Endothelial cell of umbilical vein (primary cell): Measurements from ENCODE around the gene SMPX. TPM values are rescaled to one million over a fixed set of nuclear protein-coding genes. Genes with fewer than 3 reads are reported as not detected.

Source experiments
- BruUV-seq: library from RNA; stranded (reverse); fragments of 400-500 nt; replicated peaks from 2 replicates; lab custom pipeline; 2021; lab: Mats Ljungman, UMichigan
- CTCF ChIA-PET: fragments of 300-600, 350-600 bp; sonication (Branson Sonifier 250); formaldehyde crosslinking; loops from one replicate; lab custom pipeline; 2021; ENCODE audit warnings: antibody characterized with exemption, inconsistent platforms; lab: Charles Lee
- POLR2A ChIA-PET: fragments of 300-600, 350-600 bp; sonication (Branson Sonifier 250); formaldehyde crosslinking; loops from one replicate; lab custom pipeline; 2021; ENCODE audit warnings: antibody characterized with exemption, inconsistent platforms; lab: Charles Lee
- DNase-seq: peaks from one replicate; pipeline ENCODE4 v3.0.0-alpha.2; 2011; ENCODE audit warnings: low read depth, low spot score
- FAIRE-seq: peaks from 2 replicates; lab custom pipeline; 2011; peaks lifted over from hg19 to GRCh38; lab: Jason Lieb, UNC
- H2AFZ ChIP-seq: 2 replicates; pipeline ENCODE4 v1.6.0; 2012; ENCODE audit warnings: low read depth, low read length, control low read depth, inconsistent platforms
- H3K27ac ChIP-seq: 2 replicates; pipeline ENCODE4 v1.5.1; 2011; ENCODE audit warnings: low read depth, mild to moderate bottlenecking, control low read depth, low read length, moderate library complexity; ENCODE audit not compliant: insufficient read depth
- H3K27me3 ChIP-seq, 2 experiments: 2 replicates each; pipeline versions ENCODE4 v1.6.0 to v1.6.1; 2011; ENCODE audit warnings: low read length in 2 of 2, mixed read lengths in 1 of 2; ENCODE audit not compliant: control insufficient read depth in 2 of 2, insufficient read depth in 2 of 2
- H3K36me3 ChIP-seq, 2 experiments: 2 replicates in 1 of 2; 3 replicates in 1 of 2; pipeline ENCODE4 v1.5.1; 2011; ENCODE audit warnings: low read length in 2 of 2, mild to moderate bottlenecking in 1 of 2, moderate library complexity in 1 of 2; ENCODE audit not compliant: control insufficient read depth in 2 of 2, insufficient read depth in 2 of 2; ENCODE audit errors: extremely low read depth in 1 of 2
- H3K4me1 ChIP-seq: 3 replicates; pipeline ENCODE4 v1.5.1; 2011; ENCODE audit warnings: mild to moderate bottlenecking, low read length; ENCODE audit not compliant: control insufficient read depth, insufficient read depth; ENCODE audit errors: extremely low read depth
- H3K4me2 ChIP-seq: 2 replicates; pipeline ENCODE4 v1.6.1; 2011; ENCODE audit warnings: low read length, control low read depth, mixed read lengths; ENCODE audit not compliant: insufficient read depth
- H3K4me3 ChIP-seq, 3 experiments: fragments of 200-600 bp in 1 of 3; sonication (generic), shearing (Covaris generic) in 1 of 3; replicated peaks in 1 of 3; 2 replicates each; pipeline ENCODE4 v1.5.1; 2011 to 2016; ENCODE audit warnings: control low read depth in 3 of 3, low read length in 3 of 3, mild to moderate bottlenecking in 2 of 3, inconsistent platforms in 1 of 3, low read depth in 1 of 3, moderate library complexity in 1 of 3; ENCODE audit not compliant: insufficient read depth in 1 of 3
- H3K79me2 ChIP-seq: 2 replicates; pipeline ENCODE4 v1.6.0; 2012; ENCODE audit warnings: low read length, inconsistent platforms; ENCODE audit not compliant: control insufficient read depth, insufficient read depth
- H3K9ac ChIP-seq: replicated peaks from 2 replicates; pipeline ENCODE3; 2011; ENCODE audit warnings: low read length, control low read depth; ENCODE audit not compliant: insufficient read depth; ENCODE audit errors: extremely low read depth
- H3K9me1 ChIP-seq: replicated peaks from 3 replicates; pipeline ENCODE4 v1.6.0; 2011; ENCODE audit warnings: mild to moderate bottlenecking, low read length; ENCODE audit not compliant: control insufficient read depth, insufficient read depth; ENCODE audit errors: extremely low read depth
- H3K9me3 ChIP-seq: replicated peaks from 2 replicates; pipeline ENCODE4 v1.5.1; 2012; ENCODE audit warnings: low read length, inconsistent platforms; ENCODE audit not compliant: control insufficient read depth, insufficient read depth
- H4K20me1 ChIP-seq: replicated peaks from 2 replicates; pipeline ENCODE3; 2011; ENCODE audit warnings: mild to moderate bottlenecking, low read length; ENCODE audit not compliant: control insufficient read depth, insufficient read depth; ENCODE audit errors: extremely low read depth
- EZH2 ChIP-seq: IDR thresholded peaks from 2 replicates; pipeline ENCODE4 v1.6.1; 2012; ENCODE audit warnings: borderline replicate concordance, low read depth, mild to moderate bottlenecking, moderate library complexity, low read length, inconsistent platforms; ENCODE audit not compliant: severe bottlenecking
- FOS ChIP-seq: IDR thresholded peaks from 2 replicates; pipeline ENCODE4 v1.6.1; 2011; ENCODE audit warnings: mild to moderate bottlenecking, low read length, moderate library complexity, borderline replicate concordance; ENCODE audit not compliant: insufficient read depth
- GATA2 ChIP-seq: IDR thresholded peaks from 2 replicates; pipeline ENCODE4 v1.7.0; 2011; ENCODE audit warnings: low read depth, mild to moderate bottlenecking, moderate library complexity, mixed read lengths, low read length; ENCODE audit not compliant: insufficient read length, insufficient read depth
- JUN ChIP-seq: IDR thresholded peaks from 2 replicates; pipeline ENCODE4 v1.6.1; 2011; ENCODE audit warnings: borderline replicate concordance, low read depth; ENCODE audit not compliant: insufficient read length, insufficient read depth
- MYC ChIP-seq: IDR thresholded peaks from one replicate; pipeline ENCODE4 v1.6.1; 2011; ENCODE audit warnings: mild to moderate bottlenecking, low read depth, low read length
- POLR2A ChIP-seq: IDR thresholded peaks from 2 replicates; pipeline ENCODE4 v1.6.1; 2012; ENCODE audit warnings: low read depth, mild to moderate bottlenecking, control low read depth, low read length
- POLR2AphosphoS5 ChIP-seq: IDR thresholded peaks from 2 replicates; pipeline ENCODE4 v1.6.1; 2012; ENCODE audit warnings: low read depth, mild to moderate bottlenecking, control low read depth, low read length, moderate library complexity; ENCODE audit not compliant: insufficient read depth
- dilution Hi-C: fragments of 300-500 bp; cut with MboI; formaldehyde crosslinking; loops from one replicate; pipeline ENCODE4 v1.15.0; 2019; ENCODE audit warnings: low sequenced_read_pairs; ENCODE audit not compliant: extremely low pct_ligation_motif_present
- intact Hi-C: fragments of 100-400 bp; cut with micrococcal nuclease; formaldehyde crosslinking; loops from one replicate; pipeline ENCODE4 v1.10.0; 2022
- polyA plus RNA-seq, 4 experiments: library from polyadenylated mRNA; depleted of rRNA in 3 of 4; stranded (reverse) in 3 of 4; unstranded in 1 of 4; fragments of >200 nt; gene quantifications; 2 replicates each; pipeline versions ENCODE4 v1.2.1 to v1.2.3, GENCODE V29; 2011 to 2012; ENCODE audit warnings: missing spikeins in 1 of 4
- total RNA-seq: library from RNA; stranded (reverse); gene quantifications from 2 replicates; pipeline ENCODE4 v1.2.3, GENCODE V29; 2021
- TF ChIP-seq, protein P1 (sequence below), 2 donors: IDR thresholded peaks; 1 replicate in 1 of 2; 2 replicates in 1 of 2; pipeline ENCODE4 v1.5.1; 2011; ENCODE audit warnings: low read length in 2 of 2, mild to moderate bottlenecking in 2 of 2, moderate library complexity in 2 of 2, control low read depth in 1 of 2, inconsistent platforms in 1 of 2, low read depth in 1 of 2; ENCODE audit not compliant: insufficient read depth in 1 of 2; ENCODE audit errors: extremely low read depth in 1 of 2
- TF ChIP-seq, protein P2 (sequence below): IDR thresholded peaks from 2 replicates; pipeline ENCODE4 v1.6.1; 2011; ENCODE audit not compliant: insufficient read depth, insufficient read length

SMPX gene
- total and polyA plus RNA-seq, 2 donors (not counting 3 experiments of a cell fraction or from before 2014, with no cell fraction given), result not detected

DNA sequence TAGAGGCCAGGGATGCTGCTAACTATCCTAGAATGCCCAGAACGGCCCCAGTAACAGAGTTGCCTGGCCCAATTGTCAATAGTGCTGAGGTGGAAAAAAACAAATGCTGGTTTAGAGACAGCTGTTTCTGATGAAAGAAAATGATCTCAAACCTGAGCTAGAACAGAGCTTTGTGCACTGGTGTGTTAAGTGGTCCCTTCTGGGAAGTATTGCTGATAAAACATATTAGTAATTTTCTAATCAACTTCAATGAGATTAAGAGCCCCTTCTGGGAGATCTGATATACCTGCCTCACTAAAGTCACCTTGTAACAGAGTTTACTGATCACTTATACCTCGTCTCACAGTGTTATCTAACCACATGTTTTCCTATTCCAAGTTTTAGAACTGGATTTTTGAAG, 42.1 kb downstream of the SMPX start:
- TF ChIP-seq FOS (no peak), JUN (no peak), EZH2 (no peak), MYC (no peak), POLR2A (no peak), POLR2AphosphoS5 (no peak), GATA2 (no peak)
- TF ChIP-seq, protein P1, sequence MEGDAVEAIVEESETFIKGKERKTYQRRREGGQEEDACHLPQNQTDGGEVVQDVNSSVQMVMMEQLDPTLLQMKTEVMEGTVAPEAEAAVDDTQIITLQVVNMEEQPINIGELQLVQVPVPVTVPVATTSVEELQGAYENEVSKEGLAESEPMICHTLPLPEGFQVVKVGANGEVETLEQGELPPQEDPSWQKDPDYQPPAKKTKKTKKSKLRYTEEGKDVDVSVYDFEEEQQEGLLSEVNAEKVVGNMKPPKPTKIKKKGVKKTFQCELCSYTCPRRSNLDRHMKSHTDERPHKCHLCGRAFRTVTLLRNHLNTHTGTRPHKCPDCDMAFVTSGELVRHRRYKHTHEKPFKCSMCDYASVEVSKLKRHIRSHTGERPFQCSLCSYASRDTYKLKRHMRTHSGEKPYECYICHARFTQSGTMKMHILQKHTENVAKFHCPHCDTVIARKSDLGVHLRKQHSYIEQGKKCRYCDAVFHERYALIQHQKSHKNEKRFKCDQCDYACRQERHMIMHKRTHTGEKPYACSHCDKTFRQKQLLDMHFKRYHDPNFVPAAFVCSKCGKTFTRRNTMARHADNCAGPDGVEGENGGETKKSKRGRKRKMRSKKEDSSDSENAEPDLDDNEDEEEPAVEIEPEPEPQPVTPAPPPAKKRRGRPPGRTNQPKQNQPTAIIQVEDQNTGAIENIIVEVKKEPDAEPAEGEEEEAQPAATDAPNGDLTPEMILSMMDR (IDR thresholded peaks at IDR 0.05; ENCODE audit: extremely low read depth in 1 of 2, insufficient read depth in 1 of 2, low read depth in 1 of 2, low read length in 2 of 2), result no peak
- TF ChIP-seq, protein P2, sequence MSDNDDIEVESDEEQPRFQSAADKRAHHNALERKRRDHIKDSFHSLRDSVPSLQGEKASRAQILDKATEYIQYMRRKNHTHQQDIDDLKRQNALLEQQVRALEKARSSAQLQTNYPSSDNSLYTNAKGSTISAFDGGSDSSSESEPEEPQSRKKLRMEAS, result no peak
- no peaks in the 10 kb centered on the region for H3K79me2 ChIP-seq
- no peak for DNase-seq
- no peak overlapping the region for H2AFZ ChIP-seq
- no TSS peak for BruUV-seq
- no peak overlapping the region for H3K4me3 ChIP-seq
- no peaks in the 10 kb centered on the region for H4K20me1 ChIP-seq
- no peaks in the 10 kb centered on the region for H3K36me3 ChIP-seq
- no peaks in the 10 kb centered on the region for H3K9me1 ChIP-seq
- no peak for FAIRE-seq
- H3K27me3 ChIP-seq, result no peaks in the 10 kb centered on the region
- H3K9me3 ChIP-seq, result no peaks in the 10 kb centered on the region
- intact Hi-C loops (no loop called here), dilution Hi-C loops (no loop called here)
- ChIA-PET POLR2A (no interaction called here), CTCF (no interaction called here)
- H3K4me2 ChIP-seq, result no peak overlapping the region
- H3K27ac ChIP-seq, result no peak overlapping the region
- H3K9ac ChIP-seq, result no peak overlapping the region
- H3K4me1 ChIP-seq, result no peaks in the 10 kb centered on the region
